ENCODE data around the gene SEZ6L. TPM values are rescaled to one million over a fixed set of nuclear protein-coding genes. Genes with fewer than 3 reads are reported as not detected.

SEZ6L gene
- total RNA-seq, 1 donor from 2014 or later = 0.05 TPM

DNA sequence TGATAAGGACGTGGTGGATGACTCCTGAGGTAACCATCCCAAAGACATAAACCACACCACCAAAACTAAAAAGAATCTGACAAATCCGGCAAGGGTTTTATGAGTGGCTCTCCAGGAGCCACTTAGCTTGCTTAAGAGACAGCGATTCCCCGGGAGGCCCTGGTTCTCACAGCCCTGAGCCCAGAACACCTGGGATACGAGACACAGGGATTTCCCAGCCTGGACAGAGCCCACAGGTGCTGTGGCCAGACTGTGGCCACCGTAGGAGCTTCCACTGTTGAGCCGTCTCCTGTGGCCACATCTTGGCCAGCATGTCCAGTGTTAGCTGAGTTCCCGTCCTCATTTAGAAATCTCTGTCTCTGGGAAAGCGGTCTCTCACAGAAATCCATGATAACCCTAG lies 188.6 kb downstream of the SEZ6L start:
- DNase-seq (ENCODE audit: low spot score) = no peak
- Mint-ChIP-seq H3K27ac (ENCODE audit: unreplicated experiment) (no peak overlapping the region), H3K4me1 (ENCODE audit: low read depth) (peaks cover 8% of the 10 kb centered on the region), H3K9me3 (ENCODE audit: low read depth) (no peaks in the 10 kb centered on the region), H3K4me3 (ENCODE audit: unreplicated experiment) (no peak overlapping the region), H3K27me3 (ENCODE audit: low read depth) (peaks cover 36% of the 10 kb centered on the region), H3K36me3 (ENCODE audit: low read depth) (peaks cover 1% of the 10 kb centered on the region)
- TF ChIP-seq, protein P1, sequence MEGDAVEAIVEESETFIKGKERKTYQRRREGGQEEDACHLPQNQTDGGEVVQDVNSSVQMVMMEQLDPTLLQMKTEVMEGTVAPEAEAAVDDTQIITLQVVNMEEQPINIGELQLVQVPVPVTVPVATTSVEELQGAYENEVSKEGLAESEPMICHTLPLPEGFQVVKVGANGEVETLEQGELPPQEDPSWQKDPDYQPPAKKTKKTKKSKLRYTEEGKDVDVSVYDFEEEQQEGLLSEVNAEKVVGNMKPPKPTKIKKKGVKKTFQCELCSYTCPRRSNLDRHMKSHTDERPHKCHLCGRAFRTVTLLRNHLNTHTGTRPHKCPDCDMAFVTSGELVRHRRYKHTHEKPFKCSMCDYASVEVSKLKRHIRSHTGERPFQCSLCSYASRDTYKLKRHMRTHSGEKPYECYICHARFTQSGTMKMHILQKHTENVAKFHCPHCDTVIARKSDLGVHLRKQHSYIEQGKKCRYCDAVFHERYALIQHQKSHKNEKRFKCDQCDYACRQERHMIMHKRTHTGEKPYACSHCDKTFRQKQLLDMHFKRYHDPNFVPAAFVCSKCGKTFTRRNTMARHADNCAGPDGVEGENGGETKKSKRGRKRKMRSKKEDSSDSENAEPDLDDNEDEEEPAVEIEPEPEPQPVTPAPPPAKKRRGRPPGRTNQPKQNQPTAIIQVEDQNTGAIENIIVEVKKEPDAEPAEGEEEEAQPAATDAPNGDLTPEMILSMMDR (IDR thresholded peaks at IDR 0.05) = no peak

DNA sequence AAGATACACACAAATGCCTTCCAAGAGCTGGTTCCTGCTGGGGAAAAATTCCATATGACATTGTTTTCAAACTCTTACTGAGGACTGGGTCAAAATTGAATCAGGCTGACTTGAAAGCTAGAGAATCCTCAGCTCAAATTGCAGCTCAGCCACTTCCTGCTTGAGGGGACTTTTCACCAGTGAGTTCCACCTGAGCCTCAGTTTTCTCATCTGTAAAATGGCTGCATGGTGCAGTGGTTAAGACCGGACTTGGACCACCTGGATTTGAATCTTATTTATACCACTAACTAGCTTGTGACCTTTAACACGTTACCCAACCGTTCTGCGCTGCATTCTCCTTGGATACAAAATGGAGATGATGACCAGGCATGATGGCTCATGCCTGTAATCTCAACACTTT lies 189.9 kb downstream of the SEZ6L start:
- no peaks in the 10 kb centered on the region for H3K36me3 Mint-ChIP-seq (ENCODE audit: low read depth)
- H3K27ac Mint-ChIP-seq (ENCODE audit: unreplicated experiment) = no peak overlapping the region
- H3K4me1 Mint-ChIP-seq (ENCODE audit: low read depth) = peaks cover 8% of the 10 kb centered on the region
- TF ChIP-seq, protein P1 (IDR thresholded peaks at IDR 0.05) = no peak
- no peaks in the 10 kb centered on the region for H3K9me3 Mint-ChIP-seq (ENCODE audit: low read depth)
- no peak overlapping the region for H3K4me3 Mint-ChIP-seq (ENCODE audit: unreplicated experiment)
- no peak for DNase-seq (ENCODE audit: low spot score)
- peaks cover 31% of the 10 kb centered on the region for H3K27me3 Mint-ChIP-seq (ENCODE audit: low read depth)

DNA sequence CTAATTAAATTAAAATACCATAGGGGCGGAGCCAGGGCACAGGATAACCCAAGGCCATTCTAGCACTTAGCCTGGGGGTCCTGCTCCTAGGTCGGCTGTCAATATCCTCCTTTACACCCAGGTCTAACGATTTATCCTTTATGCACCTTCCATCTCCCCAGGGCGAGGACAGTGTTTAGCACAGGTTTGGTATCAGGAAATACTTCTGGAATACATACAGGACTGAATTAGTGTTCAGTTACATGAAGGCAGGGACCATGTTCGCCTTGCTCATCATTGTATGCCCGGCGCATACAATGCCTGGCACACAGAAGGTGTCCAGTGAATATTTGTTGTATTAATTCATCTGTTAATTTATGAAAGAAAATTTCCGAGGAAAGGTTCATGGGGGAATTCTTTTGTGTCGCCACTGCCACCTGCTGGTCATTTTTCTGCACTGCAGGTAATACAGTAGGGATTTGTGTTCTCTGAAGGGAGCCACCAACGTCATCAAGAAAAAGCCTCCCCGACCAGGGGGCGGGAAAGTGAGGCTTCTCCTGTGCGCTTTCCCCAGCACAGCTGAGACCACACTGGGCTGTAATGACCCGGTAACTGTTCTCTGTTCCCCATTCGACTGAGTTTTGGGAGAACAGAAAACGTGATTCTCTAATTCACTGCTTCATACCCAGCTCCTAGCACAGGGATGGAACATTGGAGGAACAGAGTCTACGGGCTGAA lies 191.1 kb downstream of the SEZ6L start:
- peak overlapping the region; percentile 52 for H3K4me3 Mint-ChIP-seq (ENCODE audit: unreplicated experiment)
- H3K36me3 Mint-ChIP-seq (ENCODE audit: low read depth) = no peaks in the 10 kb centered on the region
- peaks cover 8% of the 10 kb centered on the region for H3K4me1 Mint-ChIP-seq (ENCODE audit: low read depth)
- DNase-seq (ENCODE audit: low spot score) = no peak
- TF ChIP-seq, protein P1 (IDR thresholded peaks at IDR 0.05) = peak; percentile 95
- peaks cover 21% of the 10 kb centered on the region for H3K27me3 Mint-ChIP-seq (ENCODE audit: low read depth)
- no peak overlapping the region for H3K27ac Mint-ChIP-seq (ENCODE audit: unreplicated experiment)
- no peaks in the 10 kb centered on the region for H3K9me3 Mint-ChIP-seq (ENCODE audit: low read depth)

DNA sequence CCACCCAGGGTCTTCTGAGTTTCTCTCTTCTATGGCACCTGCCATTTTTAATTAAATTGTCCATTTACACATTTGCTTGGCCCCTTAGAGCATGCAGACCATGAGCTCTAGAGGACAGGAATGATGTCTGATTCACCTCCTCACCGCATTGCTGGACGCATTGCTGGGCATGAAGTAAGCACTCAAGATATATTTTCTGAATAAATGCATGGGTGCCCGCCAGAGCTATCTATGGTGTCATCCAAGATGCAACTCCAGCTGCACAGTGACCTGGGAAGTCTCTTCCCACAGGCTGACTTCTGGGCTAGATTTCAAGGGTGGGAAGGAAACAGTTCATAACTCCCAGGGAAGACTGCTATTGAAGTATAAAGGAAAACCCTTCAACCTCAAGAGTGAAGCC lies 193.2 kb downstream of the SEZ6L start:
- DNase-seq (ENCODE audit: low spot score) = no peak
- TF ChIP-seq, protein P1 (IDR thresholded peaks at IDR 0.05) = no peak
- Mint-ChIP-seq H3K27me3 (ENCODE audit: low read depth) (peaks cover 18% of the 10 kb centered on the region), H3K4me1 (ENCODE audit: low read depth) (peaks cover 8% of the 10 kb centered on the region), H3K9me3 (ENCODE audit: low read depth) (no peaks in the 10 kb centered on the region), H3K4me3 (ENCODE audit: unreplicated experiment) (no peak overlapping the region), H3K36me3 (ENCODE audit: low read depth) (no peaks in the 10 kb centered on the region), H3K27ac (ENCODE audit: unreplicated experiment) (no peak overlapping the region)

DNA sequence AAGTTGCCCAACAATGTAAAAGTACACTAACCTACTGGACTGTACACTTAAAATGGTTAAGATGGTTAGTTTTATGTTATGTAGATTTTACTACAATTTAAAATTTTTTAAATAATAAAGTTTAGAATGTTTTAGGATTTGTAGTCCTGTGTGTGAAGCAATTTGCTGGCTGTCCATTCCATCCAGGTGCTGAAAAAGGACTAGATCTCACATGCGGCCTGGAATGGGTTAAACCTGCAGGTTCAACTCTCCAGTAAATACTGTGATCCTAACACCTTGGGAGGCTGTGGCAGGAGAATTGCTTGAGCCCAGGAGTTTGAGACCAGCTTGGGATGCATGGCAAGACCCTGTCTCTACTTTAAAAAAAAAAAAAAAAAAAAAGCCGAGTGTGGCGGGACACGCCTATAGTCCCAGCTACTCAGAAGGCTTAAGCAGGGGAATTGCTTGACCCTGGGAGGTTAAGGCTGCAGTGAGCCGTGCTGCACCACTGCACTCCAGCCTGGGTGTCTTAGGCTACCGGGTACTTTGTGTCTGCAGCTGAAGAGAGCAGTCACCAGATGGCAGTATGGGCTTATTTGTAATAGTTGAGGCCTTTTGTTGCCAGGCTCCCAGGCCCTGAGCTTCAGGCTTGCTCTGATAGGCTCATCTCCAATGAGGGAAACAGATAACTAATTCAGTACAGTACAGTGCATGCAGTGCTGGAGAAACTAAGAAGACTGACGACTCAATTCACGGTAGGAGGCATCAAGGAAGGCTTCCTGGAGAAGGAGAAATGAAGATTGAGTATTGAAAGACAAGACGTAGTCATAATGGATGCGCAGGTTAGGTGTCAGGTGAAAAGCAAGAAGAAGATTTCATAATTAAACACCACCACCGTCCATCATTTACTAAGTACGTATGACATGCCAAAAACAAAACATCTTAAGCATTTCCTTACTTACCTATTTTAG lies 195.1 kb downstream of the SEZ6L start:
- no peaks in the 10 kb centered on the region for H3K9me3 Mint-ChIP-seq (ENCODE audit: low read depth)
- DNase-seq (ENCODE audit: low spot score) = no peak
- no peaks in the 10 kb centered on the region for H3K36me3 Mint-ChIP-seq (ENCODE audit: low read depth)
- TF ChIP-seq, protein P1 (IDR thresholded peaks at IDR 0.05) = peak; percentile 84
- H3K4me3 Mint-ChIP-seq (ENCODE audit: unreplicated experiment) = no peak overlapping the region
- peaks cover 20% of the 10 kb centered on the region for H3K27me3 Mint-ChIP-seq (ENCODE audit: low read depth)
- peaks cover 8% of the 10 kb centered on the region for H3K4me1 Mint-ChIP-seq (ENCODE audit: low read depth)
- H3K27ac Mint-ChIP-seq (ENCODE audit: unreplicated experiment) = no peak overlapping the region
